Stimulated activated CD8-positive, alpha-beta memory T cell treated with anti-CD3 and anti-CD28 coated beads, Interleukin-7, amount 100 ng/mL, for 48 hours (primary cell): Measurements from ENCODE around the gene PBX4.

Source experiments
- DNase-seq, 2 donors: peaks; one replicate each; pipeline ENCODE4 v3.0.0-alpha.2; 2020; ENCODE audit warnings: low read depth in 1 of 2; ENCODE audit errors: extremely low read depth in 1 of 2

The PBX4 gene

DNA sequence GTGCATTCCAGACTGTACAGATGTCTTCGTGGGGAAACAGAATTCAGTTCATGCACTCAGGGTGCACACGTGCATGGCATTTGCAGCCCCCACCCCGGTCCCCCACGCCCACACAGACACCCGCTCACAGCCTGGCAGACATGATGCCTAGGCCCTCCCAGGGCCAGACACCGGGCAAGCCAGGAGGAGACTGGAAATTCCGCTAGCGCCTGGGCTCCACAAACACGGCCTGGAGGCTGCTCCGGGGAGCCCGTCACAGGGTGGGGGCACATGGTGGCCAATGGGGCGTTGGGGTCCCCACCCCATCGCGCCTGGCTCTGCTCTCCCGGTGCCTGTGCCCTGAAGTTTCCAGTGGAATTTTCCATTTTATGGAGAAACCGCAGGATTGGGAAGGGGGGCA, 76.9 kb downstream of the PBX4 start:
- no peak for DNase-seq

DNA sequence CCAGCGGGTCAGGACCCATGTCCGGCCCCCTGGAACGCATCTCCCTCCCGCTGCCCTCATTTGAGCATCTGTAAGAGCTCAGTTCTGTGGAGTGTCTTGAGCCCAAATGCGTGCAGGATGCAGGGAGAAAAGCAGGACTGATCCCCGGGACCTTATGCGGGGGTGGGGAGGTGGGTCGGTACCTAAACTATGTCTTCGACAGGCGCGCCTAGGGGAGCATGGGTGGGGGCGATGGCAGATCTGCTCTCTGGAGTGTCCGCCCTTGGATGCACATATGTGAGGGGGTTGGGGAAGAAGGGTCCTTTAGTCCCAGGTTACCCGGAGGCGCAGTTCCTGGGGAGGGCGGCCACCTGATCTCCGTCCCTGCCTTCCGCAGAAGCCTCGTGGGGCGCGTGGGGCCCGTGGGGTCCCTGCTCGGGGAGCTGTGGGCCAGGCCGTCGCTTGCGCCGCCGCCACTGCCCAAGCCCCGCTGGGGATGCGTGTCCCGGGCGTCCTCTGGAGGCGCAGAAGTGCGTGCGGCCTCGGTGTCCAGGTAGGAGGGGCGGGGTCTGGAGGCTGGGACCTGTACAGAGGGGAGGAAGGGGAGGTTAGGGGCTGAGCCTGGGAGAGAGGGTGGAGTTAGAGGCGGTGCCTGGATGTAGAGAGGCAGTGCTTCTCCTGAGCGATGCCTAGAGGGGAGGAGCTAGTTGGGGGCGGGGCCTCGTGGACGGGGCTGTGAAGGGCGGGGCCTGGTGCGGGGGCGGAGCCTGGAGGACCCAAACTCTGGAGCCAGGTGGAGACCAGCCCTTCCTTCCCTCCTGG, 77.6 kb downstream of the PBX4 start:
- DNase-seq = peak; percentile 51 to 83

DNA sequence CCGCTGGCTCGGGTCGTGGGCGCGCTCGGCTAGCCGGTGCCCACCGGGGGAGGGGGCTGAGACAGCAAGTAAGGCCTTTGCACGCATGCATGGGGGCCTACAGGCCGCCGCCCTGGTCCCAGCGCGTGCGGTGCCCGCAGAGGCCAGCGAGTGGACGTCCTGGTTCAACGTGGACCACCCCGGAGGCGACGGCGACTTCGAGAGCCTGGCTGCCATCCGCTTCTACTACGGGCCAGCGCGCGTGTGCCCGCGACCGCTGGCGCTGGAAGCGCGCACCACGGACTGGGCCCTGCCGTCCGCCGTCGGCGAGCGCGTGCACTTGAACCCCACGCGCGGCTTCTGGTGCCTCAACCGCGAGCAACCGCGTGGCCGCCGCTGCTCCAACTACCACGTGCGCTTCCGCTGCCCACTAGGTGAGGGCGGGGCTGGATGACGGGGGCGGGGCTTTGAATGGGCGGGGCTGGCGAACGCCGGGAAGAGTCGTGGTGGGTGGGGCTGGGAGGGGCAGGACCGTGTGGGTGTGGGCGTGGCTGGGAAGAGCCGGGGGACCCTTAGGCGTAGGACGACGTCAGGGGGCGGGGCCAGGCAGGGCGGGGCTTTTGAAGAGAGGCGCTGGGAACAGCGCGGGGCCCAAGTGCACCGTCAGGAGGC, 78.3 kb downstream of the PBX4 start:
- peak; percentile 55 to 80 for DNase-seq

DNA sequence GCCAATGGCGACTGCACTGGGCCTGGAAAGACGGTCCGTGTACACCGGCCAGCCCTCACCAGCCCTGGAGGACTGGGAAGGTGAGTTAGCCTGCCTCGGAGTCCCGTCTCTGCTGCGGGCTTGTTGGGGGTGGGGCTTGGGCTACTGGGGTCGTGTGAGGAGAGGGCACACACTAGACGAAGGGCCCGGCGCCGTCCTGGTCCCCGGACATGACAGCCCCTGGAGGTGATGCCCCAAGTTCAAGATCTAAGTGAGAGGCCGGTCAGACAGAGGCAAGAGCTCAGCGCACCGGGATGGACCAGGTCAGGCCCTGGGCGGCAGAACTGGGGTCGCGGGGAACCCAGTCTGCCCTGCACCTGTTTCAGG, 78.8 kb downstream of the PBX4 start:
- no peak for DNase-seq

DNA sequence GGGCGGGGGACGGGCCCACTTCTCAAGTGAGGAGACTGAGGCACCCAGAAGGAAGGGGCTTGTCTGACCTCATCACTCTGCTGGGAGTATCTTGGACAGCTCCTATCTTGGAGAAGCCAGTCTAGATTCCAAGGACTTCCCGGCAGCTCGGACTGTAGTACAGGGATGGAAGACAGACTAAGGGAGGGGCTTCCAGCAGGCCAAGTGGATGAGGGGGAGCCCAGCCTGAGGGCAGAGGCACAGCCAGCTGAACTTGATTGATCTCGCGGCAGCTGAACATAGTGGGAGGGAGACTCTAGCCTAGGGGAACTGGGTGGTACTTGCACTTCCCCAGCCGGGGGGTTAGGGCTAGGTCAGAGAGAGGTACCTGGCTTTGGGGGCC, 79.7 kb downstream of the PBX4 start:
- DNase-seq = no peak

DNA sequence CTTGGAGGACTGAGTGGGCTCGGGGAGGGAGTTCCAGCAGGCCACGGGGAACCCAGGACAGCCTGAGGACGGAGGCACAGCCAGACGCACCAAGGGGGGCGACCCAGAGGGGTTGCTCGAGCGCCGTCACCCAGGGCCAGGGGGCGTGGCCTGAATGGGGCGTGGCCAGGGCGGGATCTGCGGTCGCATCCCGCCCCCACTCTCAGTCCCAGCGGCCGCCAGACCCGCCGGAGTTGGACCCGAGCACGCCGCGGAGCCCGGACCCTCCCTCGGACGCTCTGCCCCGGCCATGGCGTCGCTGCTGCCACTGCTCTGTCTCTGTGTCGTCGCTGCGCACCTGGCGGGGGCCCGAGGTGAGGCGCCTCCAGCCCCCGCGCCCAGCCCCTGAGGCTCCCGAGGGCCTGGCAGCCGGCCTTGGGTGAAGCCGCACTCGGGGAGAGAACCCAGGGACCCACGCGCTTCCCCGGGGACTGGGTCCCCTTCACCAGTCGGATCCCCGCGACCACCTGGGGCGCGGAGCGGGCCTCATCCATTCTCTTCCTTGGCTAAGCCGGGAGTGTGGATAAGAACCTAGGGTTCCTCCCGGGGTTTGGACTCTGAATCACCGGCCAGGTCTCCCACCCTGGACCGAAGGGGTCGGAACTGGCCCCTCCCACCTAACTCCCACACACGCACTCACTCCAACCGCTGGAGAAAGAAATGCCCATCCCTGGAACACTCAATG, 80.3 kb downstream of the PBX4 start, which contains the start of gene CILP2:
CILP2 (plus strand) TSS at position 205 of the 724 bp plus-strand sequence; CDS start at position 290, 85 bp downstream.
- DNase-seq = no peak

DNA sequence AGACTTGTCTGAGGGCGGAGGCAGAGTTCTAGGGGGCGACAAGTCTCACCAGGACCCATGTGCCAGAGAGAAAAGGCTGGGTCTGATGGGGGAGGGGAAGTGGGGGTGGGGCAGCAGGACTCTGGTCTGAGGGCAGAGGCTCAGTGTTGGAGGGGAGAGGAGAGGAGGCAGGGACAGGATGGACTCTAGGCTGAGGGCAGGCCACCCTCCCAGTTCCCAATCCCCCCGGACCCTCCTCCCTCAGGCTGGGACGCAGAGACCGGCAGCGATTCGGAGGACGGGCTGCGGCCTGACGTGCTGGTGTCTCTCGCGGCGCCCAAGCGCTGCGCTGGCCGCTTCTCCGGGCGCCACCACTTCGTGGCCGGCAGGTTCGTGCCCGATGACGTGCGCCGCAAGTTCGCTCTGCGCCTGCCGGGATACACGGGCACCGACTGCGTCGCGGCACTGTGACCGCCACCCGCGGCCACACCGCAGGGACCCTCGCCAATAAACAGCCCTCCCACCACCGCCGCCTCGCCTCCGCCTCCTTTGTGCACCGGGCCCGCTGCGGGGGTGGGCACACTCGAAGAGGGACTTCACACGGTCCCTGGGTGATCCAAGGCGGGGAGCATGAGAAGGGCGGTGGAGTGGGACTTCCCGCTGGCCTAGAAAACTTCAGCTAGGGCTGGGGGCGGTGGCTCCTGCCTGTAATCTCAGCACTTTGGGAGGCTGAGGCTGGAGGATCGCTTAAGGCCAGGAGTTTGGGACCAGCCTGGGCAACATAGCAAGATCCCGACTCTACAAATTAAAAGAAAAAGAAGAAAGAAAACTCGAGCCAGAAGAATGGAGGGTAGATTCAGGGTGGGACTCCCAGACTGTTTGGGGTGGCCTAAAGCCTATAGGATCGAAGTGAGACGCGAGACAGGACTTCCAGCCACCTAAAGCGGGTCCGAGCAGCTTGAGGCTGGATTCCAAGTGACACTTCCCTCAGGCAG, 81.1 kb downstream of the PBX4 start:
- DNase-seq = no peak

DNA sequence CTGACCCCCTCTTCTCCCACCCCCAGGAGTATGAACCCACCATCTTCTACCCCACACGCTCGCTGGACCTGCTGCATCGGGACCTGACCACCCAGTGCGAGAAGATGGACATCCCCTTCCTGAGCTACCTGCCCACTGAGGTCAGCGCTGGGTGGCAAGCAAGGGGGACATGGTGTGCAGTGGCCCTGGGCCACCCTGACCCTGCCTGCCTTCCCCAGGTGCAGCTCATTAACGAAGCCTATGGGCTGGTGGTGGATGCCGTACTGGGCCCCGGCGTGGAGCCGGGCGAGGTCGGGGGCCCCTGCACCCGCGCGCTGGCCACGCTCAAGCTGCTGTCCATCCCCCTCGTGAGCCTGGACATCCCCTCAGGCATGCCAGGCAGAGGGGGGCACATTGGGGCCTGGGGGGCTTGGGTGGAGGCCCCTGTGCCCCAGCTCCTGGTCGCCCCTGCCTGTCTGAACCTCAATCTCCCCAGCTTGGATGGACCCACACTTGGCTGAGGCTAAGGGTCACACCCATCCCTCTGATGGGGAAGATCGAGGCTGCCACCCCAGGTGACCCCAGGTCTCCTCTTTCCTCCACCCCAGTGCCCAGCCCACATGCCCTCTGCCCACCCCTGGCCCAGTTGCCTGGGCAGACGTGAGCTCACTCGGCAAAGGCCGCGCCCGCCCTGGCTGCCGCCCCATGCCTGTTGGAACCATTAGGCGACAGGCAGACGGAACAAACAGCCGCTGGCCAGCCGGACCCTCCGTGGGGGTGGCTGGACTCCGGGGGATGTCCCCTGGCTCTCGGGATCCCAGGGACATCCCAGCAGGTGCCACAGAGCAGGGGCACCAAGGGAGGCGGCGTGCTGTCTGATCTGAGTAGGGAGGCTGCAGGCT, 82.9 kb downstream of the PBX4 start:
- DNase-seq = no peak

DNA sequence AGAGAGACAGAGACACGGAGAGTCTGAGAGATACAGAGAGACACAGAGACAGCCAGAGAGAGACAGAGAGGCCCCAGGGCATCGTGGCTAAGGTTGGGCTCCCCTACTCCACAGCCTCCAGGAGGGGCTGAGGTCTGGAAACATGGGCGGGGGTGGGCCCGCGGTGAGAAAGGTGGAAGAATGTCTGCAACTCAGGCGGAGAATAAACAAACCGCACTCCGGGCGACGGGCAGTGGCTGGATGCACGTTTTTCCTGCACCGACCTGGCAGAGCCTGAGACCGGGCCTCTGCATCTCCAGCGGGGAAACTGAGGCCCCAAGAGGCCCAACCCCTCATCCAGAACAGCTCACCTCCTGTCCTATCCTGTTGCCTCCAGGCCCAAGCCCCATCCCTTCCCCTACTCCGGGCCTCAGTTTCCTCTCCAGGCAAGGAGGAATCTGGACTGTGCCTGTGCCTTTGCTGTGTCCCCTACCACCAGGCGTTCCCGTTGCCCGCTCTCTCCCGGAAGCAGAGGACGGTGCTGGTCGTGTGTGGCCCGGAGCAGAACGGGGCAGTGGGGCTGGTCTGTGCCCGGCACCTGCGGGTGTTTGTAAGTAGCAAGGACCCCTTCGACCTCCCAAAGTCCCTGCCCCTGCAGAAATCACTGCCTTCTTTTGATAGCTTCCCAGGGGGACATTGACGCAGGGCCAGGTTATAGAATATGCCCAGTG, 83.8 kb downstream of the PBX4 start:
- no peak for DNase-seq

DNA sequence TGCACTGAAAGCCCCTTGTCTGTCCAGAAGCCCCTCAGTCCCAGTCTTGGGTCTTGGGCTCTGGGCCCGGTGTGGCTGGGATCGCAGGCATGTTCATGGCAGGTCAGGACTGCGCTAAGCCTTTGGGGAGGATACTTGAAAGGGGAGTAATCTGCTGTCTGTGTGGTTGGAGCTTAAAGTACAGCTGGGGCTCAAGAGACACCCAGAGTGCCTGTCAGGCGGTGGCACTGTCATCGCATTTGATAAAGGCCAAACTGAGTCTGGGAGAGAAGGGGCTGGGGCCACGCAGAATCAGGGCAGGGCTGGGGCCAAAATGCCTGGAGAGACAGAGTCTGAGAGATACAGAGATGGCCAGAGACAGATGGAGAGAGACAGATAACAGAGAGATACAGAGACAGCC, 84.6 kb downstream of the PBX4 start:
- no peak for DNase-seq

DNA sequence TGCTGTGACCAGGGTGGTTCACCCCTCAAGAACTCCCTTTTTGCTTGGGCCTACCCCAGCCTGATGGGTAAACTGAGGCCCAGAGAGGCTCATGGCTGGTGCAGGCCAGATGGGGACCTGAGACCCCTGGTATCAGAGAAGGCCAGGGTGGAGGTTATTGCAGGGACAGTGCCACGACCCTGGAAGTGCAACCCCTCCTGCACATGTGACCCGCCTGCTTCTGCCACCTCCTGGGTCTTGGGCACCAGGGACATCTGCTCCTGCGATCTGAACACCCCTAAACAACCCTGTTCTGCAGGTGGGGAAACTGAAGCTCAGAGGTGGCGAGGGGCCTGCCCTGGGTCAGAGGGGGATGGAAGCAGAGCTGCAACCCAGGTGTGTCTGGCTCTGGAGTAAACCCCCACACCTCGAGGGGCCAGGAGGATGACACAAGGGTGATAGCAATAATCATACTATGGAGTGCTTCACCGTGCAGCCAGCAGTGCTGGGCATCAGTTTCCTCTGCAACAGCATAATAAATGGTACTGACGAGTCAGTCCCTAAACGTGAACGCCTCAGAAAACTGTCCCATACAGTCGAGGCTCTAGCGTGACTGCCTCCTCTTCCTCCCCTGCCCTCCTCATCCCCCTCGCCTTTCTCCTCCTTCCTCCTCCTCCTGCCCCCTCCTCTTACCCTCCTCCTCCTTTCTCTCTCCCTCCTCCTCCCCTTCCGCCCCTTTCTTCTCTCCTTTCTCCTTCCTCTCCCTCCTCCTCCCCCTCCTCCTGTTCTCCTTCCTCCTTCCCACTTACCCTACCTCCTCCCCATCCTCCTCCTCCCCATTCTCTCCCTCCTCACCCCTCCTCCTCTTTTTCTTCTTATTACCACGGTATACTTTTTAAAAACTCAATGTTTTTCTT, 85.4 kb downstream of the PBX4 start:
- no peak for DNase-seq

DNA sequence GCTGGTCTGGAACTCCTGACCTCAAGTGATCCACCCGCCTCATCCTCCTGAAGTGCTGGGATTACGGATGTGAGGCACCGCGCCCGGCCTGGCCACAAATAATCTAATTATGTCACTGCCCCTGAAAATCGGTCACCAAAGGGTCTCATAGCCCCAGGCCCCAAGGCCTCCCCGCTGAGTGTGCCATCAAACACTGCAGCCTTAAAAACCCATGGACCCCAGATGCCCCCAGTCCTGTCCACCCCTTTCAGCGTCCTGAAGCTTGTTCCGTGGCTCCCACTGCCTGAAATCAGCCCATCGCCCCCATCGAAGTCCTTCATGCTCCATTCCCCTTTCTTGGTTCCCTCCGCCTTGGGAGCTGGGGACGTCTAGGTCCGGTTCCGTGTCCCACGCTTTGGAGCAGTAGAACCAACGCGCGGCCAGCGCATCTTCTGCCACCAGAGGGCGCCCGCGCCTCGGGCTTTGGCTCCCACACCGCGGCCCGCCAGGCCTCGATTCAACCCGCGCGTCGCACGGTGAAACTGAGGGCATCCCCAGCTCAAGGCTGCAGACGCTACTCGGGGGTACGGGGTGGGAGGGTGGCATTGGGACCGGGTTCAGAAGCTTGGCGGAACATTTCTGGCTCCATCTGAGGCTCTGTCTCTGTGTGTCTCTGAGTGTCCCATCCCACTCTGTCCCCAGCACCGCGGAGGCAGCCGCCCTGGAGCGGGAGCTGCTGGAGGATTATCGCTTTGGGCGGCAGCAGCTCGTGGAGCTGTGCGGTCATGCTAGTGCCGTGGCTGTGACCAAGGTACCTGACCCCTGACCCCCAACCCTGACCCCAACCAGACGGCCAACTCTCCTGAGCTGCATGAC, 86.3 kb downstream of the PBX4 start:
- DNase-seq = peak; percentile 50 to 62

DNA sequence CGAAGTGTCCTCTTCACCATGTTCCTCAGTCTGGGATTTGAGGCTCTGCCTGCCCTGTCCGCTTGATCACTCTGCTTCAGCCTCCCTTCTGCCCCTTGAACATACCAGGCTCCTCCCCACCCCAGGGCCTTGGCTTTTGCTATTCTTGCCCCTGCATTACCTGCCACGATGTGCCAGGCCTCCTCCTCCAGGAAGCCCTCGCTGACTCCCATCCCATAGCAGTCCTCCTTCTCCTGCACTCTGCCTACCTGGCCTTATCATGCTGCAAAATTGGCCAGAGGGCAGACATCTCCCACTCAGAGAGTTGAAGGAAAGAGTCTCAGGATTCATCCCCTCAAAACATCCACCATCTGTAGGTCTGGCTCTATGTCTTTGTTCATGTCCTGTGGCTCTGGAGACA, 87.6 kb downstream of the PBX4 start:
- no peak for DNase-seq

DNA sequence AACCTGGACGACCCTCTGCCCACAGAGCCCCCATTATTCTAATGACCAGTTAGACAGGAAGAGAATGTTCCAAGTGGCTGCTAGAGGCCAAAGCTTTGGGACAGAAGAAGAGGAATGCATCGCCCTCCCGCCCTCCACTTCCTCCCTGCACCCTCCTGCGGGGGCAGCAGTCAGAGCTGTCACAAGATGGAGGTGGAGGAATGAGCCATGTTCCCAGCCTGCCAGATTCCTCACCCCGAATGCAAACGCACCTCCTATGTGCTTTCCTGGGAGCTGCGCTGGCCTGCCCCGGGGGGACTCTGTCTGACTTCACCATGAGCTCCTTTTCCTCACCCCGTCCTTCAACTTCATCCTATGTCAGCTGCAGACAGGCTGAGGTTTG, 88.1 kb downstream of the PBX4 start:
- no peak for DNase-seq

DNA sequence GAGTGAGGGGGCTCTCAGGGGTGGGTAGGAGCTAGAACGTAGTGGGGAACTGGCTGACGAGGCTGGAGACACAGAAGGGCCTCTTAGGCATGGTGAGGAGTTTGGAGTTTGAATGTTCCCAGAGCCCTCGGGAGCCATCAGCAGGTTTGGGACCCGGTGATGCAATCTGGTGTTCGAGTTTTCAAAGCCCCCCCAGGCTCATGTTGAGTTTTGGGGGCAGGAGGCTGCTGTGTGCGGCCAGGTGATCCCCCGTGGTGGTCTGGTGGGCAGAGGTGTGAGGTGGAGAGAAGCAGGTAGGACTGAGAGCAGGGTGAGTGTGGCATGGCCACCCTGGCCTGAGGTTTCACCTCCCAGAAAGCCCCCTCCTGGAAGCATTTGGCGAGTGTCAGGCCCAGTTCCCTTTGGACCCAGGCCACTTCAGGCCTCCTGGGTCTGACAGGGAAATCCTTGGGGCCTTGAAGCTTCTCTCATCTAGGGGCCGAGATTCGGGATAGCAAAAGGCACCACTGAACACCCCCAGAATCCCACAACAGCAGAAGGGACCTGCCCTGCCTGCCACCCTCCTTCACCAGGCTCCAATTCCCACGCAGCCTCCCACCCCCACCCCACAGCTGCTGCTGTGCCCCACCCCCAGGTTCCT, 88.6 kb downstream of the PBX4 start:
- no peak for DNase-seq

DNA sequence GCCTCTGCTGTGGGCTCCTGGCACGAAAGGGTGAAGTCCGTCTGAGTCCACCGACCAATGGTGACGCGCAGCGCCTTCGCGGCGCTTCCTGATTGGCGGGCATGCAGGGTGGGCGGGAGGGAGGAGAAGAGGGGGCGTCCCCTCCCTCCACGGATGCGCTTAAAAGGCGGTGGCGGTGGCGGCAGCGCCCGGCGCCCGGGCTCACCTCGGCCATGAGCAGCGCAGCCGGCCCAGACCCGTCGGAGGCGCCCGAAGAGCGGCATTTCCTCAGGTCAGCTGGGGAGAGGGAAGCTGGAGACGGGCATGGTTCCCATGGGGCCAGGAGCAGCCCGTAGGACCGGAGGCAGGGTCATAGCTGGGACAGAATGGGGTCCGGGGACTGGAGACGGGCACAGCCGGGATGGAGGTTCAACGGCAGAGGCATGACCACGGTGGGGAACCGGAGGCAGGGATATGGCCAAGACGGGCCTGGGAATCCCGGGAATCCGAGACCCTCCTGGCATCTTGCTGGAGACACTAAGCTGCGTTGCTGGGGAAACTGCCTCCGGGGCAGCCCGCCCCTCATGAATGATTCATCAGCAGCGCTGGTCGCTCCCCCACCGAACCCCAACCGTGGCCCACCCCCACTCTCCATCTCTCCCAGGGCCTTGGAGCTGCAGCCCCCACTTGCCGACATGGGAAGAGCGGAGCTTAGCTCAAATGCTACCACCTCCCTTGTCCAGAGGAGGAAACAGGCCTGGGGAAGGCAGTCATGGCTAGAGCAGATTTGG, 89.6 kb downstream of the PBX4 start, which contains the start of gene YJEFN3:
YJEFN3 (plus strand) TSS at position 191 of the 770 bp plus-strand sequence; CDS start at position 213, 22 bp downstream.
- DNase-seq = no peak
